Nucleus accumbens (tissue), 56 donors: Measurements from ENCODE around the gene DNAI1.
"Not testable (repeated sequence)": the region's sequence is repeated elsewhere in the genome, so short reads cannot be mapped to it uniquely, and the experiment has no call there.

Experiments used
- DNase-seq, 56 donors: peaks; one replicate each; lab custom pipeline; 2025; lab: John Stamatoyannopoulos, UW

Gene DNAI1

DNA sequence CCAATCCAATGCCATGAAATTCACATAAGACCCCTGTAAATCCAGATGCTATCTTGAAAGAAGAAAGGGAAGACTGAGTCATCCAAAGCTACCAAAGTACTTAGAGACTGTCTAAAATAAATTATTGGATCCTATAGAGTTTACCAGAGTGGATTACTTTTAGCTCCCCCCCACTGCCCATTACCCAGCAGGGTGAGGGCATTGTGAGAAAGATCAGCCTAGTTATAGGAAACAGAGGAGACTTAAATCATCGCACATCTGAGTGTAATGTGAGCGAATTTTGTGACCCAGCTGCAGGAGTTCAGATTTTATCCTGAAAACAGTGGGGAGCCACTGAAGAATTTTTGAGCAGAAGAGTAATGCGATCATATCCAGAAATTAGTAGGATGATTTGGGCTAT is 65.7 kb downstream of the DNAI1 start:
- DNase-seq = no peak

DNA sequence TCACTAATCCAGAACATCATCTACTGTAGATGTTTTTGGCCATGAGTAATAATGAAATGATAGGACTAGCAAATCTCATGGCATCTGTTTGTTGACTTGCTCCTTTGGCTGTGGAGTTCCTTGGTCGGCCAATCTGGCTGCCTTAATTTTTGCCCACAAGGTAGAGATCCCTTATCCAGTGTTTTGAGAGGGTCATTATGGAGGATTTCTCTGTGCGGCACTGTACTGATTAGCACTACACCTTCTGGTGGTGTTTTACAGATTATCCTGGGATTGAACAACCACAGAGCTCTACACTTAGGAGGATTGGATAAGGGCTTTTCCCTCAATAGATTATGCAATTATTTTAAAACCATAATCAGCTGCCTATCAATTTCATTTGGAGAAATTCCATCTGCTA is 67.4 kb downstream of the DNAI1 start:
- DNase-seq = no peak

DNA sequence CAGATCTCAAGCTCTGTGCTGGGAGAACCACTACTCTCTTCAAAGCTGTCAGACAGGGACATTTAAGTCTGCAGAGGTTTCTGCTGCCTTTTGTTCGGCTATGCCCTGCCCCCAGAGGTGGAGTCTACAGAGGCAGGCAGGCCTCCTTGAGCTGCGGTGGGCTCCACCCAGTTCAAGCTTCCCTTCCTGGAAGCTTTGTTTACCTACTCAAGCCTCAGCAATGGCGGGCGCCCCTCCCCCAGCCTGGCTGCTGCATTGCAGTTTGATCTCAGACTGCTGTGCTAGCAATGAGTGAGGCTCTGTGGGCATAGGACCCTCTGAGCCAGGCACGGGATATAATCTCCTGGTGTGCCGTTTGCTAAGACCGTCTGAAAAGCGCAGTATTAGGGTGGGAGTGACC is 73.4 kb downstream of the DNAI1 start:
- not testable (repeated sequence) for DNase-seq

DNA sequence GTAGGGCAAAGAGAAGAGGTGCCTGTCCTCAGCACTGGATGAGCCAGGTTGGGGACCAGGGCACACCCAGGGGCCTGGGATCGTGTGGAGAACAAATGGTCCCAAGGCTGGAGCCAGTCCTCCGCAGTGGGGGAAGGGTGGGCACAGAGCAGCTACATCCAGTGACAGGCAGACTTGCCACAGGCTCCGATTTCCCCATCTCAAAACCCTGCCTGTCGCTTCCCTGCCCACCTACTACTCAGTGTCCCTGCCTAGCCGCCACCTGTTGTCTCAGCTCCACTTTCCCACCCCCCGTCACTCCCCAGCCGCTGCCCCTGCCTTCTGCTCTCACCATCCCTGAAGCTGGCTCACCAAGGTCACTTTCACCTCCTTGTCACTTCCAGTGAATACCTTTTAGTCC is 78.1 kb downstream of the DNAI1 start:
- DNase-seq = no peak

DNA sequence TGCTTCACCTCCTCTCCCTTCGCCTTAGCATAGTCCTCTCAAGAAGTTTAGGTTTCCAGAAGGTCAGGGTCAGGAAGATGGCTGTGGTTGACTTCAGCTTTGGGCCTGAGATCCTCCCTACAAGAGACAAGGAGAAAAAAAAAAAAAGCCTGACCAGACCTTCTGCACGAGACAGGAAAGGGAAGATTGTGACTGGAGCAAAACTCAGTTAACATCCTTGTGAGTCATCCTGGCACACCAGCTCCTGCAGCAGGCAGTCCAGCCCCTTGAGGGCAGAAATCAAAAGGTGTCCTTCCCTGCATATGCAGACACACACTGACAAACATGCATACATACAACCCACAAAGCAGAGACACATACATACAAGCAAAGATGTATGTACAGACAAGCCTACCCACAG is 82.2 kb downstream of the DNAI1 start:
- DNase-seq = no peak

DNA sequence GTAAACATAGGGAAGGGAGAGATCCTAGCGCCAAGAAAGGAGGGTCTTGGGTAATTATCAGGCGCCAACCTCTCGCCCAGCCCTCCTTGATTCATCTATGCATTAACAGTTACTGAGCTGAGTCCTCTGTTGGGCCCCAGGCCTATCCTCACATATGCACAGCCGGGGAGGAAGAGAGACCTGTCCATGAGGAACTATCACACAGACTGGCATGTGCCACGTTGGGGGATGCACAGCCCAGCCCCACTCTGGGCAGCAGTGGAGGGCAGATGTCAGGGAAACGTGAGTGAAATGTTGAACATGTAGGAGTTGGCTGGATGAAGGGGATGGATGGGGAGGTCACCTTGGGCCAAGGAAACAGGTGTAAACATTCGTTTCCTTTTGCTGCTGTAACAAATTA is 82.9 kb downstream of the DNAI1 start:
- DNase-seq = no peak

DNA sequence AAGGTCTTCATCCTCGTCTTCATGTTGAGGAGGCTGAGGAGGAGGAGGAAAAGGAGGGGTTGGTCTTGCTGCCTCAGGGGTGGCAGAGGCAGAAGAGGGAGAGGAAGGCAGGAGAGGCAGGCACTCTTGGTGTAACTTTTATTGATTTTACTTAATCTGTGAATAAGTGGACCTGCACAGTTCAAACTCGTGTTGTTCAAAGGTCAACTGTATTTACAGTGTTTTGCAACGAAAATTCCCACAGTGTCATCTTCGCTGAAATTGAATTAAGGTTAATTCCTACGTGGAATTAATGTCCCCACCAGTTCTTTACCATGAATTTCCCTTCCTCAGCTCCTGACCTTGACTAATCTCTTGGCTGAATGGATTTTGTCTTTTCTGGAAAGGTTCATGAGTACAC is 85.4 kb downstream of the DNAI1 start:
- DNase-seq = no peak

DNA sequence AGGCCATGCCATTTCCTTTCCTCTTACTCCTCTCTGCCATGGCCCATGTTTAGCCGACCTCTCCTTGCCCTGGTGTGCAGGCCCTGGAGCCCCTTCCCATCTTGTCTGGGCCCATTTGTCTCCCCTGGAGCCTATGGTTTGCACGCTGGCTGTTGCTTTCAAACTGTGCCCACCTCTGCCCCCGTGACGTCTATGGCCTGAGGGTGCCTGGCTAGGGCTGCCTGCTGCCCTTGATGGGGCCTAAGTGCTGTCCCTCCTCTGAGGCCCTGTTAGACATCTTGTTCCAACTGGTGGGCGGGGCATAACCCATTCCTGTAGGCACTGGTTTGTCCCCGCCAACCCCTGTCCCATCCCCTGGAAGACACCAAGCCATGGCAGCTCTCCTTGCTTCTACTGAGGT is 86.9 kb downstream of the DNAI1 start:
- DNase-seq = no peak

DNA sequence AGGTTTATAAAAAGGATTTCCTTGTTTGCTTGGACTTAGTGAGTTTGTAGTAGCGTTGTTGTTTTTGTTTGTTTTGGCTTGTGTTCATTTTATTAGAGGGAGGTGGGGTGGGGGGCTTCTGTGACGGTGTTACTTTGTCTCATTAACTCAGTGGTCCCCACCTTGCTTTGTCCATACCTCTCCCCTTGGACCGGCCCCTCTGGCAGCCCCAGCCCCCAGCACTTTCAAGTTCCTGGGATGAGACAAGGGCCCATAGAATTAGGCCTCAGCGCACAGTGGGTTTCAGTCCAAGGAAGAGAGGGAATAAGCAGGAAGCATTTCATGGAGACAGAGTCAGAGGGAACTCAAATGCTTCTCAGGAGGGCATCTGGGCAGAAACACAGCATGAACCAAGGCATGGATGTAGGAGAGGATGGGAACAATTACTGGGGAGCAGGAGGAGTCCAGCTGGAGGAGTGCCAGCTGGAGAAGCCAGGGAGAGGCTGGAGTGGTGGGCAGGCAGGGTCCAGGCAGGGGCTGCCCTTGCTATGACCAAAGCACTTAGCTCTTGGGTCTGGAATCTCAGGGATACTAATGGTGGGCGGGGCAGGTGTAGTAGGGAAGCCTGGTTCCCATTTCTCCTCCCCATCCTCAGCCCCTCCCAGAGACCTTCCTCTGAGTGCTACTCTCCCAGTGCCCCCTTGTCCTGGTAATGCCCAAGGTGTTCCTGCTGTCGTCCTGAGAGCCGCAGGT is 87.7 kb downstream of the DNAI1 start:
- no peak for DNase-seq

DNA sequence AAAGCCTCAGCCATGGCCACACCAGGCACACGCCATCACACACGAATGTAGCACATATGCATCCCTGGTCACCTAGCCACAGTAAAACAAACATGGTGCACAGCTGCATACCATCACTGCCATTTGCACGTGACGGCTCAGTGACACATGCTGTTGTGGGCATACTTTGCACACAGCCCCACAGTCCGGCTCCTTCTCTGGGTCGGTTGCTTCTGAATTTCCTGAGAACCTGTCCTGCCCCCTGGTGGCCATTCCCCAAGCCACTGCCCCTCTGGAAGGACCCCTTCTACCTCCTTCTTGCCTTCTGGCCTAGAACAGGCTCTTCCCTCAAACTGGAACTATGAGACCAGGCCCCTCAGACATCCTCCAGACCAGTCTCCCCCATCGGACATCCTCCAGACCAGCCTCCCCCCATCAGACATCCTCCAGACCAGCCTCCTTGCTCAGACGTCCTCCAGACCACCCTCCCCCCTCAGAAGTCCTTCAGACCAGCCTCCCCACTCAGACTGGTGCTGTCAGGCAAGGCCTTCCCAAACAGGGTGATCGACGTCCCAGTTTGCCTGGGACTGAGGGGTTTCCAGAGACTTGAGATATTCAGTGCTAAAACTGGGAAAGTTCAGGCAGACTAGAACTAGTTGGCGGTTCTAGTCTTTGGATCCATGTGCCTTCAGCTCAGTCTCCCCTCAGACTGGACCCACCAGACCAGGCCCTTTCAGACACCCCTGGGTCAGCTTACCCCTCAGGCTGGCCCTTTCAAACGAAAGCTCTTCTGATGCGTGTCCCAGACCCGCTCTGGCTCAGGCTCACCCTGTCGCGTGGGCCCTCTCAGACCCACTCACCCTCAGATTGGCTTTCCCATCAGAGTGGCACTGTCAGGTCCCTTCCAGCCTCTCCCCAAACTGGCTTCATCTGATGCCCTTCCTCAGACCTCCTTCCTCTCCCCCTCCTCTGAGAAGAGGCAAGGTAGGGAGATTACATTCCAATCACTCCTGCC is 88.5 kb downstream of the DNAI1 start:
- DNase-seq = peak in 50 of 56 donors; percentile 16 to 87 (median 58)

DNA sequence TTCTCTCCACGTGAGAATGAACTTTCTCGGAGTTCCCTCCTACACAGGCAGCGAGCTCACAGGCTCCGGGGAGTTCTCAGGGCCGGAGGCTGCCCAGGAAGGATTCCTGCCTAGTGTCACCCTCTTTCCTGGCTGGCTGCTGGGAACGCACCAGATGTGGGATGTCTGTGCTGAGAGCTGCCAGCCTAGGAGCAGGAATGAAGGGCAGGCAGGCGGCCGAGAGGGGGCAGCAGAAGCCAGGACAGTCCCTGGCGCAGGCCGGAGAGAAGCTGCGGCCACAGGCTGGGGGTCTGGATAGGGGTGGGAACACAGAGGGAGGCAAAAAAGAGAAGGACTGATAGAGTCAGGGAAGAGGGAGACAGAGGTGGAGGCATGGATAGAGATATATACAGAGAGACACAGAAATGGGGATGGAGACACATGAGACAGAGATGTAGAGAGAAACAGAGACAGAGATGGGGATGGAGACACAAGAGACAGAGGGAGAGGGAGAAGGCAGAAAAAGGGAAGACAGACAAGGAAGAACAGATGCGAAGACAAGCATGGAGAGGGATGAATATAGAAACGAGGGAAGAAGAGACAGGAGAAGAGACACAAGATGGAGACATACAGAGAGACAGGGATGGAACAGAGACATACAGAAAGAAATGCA is 89.5 kb downstream of the DNAI1 start:
- peak in 50 of 56 donors; percentile 13 to 88 (median 60) for DNase-seq

DNA sequence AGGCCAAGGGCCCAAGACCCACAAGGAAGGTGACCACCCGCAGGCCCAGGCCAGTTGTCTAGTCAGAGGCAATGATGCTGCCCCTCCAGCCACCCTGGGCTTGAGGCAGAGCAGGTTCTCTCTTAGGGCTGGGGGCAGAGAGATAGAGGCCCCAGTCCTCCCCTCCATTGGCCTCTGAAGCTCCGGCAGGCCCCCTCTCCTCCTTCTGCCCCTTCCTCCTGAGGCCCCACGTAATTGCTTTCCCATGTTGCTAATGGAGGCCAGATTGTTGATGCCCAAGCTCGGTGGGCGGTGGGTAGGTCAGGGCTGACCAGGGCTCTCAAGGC is 90.8 kb downstream of the DNAI1 start:
- DNase-seq = no peak

DNA sequence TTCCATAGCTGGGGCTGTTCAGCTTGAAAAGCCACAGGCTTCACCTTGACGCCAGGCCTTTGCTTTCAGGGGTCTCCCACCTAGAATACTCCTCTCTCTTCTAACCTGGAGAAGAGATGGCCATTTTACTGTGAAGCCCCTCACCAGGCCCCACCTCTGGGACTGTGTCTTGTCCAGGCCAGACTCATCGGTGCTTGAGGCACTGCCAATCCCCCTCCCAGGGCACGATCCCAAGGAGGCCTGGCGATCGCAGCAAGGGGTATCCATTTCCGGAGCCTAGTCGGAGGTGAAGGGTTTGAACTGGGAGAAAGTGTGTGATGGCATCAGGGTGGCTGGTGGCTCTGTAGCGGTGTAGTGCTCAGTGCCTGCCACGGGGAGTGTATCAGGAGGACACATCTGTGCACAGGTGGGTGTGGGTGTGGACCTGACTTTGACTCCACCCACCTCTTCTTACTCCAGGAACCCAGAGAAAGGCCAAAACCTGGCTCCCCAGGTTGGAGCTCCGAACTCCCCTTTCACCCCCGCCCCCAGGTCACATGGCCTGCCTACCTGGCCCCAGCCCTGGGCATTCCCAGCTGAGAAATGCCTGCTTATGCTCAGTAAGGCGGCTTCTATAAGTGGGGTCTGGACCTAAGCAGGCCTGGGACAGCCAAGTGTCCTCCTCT is 91.5 kb downstream of the DNAI1 start:
- DNase-seq = no peak

DNA sequence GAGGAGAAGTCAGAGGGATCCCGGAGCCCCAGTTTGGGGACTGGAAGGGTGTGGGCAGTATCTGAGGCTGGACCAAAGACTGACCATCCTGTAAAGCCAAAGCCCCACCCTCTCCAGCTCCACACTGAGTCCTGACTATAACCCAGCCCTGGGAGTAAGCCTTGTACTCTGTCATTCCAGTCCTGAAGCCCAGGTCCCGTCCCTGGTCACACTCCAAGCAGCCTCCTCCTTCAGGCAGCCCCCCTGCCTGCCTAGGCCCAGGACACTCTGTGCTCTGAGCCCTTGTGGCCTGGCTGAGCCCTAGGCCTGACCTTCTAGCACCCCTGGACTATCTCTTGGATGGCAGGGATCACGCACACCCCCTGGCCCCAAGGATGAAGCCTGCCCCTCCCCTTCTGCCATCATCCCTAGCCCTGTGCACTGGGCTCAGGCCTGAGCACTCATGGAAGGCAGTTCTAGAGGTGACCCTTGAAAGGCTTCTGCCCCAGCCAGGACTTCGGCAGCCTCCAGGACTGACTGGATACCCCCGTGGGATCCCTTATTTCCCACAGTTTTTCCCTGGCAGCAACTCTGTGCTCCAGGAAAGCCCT is 92.2 kb downstream of the DNAI1 start:
- no peak for DNase-seq

DNA sequence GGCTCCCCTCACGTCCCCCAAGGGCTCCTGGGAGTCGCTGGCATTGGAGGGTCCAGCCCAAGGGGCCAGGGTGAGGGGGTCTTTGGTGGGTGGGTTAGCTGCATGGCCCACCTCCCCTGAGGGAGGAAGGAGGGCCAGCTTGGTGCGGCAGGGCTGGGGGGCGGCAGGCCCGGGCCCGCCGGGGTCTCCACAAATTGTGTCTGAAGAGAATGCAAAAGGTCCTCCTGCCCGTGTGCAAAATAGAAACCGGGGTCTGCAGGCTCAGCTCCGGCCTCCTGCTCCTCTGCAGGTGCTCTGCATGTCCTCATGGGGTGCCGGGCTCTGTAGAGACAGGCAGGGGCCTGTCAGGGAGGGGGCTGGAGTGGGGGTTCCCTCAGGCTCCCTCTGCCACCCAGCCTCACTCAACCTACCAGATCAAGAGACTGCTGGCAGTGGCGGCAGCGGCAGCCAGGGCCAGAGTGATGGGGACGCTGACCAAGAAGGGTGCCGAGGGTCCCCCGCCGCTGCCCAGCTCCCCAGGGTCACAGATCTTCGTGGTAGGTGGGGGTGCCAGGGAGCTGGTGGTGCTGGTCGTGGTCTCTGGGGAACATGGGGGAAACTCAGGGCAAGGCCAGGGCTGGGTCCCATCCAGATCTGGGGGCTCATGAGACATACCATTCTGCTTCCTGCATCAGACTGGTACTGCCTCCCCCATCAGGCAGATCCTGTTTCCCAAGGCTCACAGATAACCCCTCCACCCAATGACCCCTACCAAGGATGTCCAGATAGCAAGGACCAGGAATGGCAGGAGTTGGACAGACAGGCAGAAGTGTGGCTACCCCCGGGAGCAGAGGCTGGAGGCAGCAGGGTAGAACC is 93.4 kb downstream of the DNAI1 start:
- no peak for DNase-seq

DNA sequence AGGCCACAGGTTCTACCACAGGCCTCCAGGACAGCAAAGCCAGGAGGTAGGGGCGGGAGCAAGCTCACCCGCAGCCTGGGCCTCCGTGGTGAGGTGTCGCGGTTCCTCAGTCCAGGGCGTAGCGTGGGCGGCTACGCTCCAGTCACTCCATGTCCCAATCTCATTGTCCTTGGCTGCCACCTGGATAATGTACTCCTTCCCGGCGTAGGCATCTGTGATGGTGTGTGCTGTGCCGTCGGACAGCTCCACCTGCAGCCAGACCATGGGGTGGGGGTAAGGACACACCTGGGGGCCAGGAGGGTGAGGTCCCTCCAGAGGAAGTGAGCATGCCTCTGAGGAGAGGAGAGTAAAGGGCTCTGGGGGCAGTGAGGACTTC is 94.0 kb downstream of the DNAI1 start:
- DNase-seq = no peak

DNA sequence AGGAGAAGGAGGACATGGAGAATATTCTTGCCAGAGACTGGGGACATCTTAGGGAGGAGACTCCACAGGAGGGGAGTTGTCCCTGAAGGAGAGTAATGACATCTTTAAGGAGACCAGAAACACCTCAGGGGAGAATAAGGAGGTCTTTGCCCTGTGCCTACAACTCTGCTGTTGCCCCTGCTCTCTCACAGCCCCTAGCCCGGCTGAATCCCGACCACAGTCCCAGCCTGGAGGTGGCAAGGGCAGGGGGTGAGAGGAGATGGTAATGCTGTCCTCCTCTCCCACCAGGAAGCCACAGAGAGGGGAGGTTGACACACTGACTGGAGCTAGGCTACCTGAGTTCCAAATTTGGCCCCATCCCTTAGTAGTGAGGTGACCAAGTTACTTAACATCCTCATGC is 94.4 kb downstream of the DNAI1 start:
- no peak for DNase-seq

DNA sequence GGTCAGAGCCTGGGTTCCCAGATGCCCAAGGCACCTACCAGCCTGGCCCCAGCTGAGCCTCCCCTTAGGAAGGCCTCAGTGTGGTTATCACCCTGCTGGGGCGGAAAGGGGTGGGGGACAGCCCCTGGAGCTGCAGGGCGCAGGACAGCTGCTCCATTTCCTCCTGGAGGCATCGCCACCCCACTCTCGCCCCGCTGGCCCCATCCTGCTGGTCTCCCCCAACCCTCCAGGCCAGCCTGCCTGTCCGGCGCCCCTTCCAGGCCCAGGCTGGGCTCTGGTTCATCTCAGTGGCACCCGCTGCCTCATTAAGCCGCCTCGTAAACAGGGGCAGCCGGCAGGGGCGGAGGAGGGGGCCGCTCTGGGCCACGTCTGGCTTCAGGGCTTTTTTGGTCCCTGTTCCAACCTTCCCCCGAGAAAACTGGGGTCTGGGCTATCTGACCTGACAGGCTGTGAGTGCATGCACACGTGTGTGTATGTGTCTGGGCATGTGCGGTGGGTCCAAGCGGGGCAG is 95.0 kb downstream of the DNAI1 start:
- DNase-seq = no peak
